ENCODE measurements around the gene RTL1.

DNA sequence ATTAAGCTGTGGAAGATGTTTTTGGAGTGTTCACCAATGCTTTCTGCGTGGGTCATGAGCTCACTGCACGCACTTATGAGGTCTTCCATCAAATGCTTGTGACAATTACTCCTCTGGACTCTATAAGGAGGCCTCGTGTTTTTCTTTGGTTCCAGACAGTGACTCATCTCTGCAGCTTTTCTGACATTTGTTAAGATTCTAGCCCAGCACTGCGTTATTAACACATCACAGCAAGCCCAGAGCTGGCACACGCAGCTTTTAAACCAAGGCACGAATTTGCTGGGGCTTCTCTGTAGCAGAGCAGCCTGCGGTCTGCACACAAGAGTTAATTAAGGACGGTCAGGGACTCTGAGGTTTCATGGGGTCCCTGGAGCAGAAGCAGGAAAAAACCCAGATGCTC is 60.7 kb downstream of the RTL1 start:
- TF ChIP-seq, protein P1, sequence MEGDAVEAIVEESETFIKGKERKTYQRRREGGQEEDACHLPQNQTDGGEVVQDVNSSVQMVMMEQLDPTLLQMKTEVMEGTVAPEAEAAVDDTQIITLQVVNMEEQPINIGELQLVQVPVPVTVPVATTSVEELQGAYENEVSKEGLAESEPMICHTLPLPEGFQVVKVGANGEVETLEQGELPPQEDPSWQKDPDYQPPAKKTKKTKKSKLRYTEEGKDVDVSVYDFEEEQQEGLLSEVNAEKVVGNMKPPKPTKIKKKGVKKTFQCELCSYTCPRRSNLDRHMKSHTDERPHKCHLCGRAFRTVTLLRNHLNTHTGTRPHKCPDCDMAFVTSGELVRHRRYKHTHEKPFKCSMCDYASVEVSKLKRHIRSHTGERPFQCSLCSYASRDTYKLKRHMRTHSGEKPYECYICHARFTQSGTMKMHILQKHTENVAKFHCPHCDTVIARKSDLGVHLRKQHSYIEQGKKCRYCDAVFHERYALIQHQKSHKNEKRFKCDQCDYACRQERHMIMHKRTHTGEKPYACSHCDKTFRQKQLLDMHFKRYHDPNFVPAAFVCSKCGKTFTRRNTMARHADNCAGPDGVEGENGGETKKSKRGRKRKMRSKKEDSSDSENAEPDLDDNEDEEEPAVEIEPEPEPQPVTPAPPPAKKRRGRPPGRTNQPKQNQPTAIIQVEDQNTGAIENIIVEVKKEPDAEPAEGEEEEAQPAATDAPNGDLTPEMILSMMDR (IDR thresholded peaks at IDR 0.05; ENCODE audit: extremely low read depth in 1 of 2, insufficient read depth in 1 of 2, low read depth in 1 of 2, low read length in 2 of 2) = no peak
- TF ChIP-seq POLR2AphosphoS5 (IDR thresholded peaks at IDR 0.05; ENCODE audit: insufficient read depth, low read depth, low read length) (no peak), POLR2A (IDR thresholded peaks at IDR 0.05; ENCODE audit: low read depth, low read length) (no peak), EZH2 (IDR thresholded peaks at IDR 0.05; ENCODE audit: borderline replicate concordance, low read depth, low read length, severe bottlenecking) (no peak), JUN (IDR thresholded peaks at IDR 0.05; ENCODE audit: borderline replicate concordance, insufficient read depth, insufficient read length, low read depth) (no peak), MYC (IDR thresholded peaks at IDR 0.05; ENCODE audit: low read depth, low read length) (no peak), MAX (IDR thresholded peaks at IDR 0.05; ENCODE audit: insufficient read depth, insufficient read length) (no peak), GATA2 (IDR thresholded peaks at IDR 0.05; ENCODE audit: insufficient read depth, insufficient read length, low read depth, low read length) (no peak)

Data from endothelial cell of umbilical vein (primary cell).